GM21423 (cell line): ENCODE data around the gene SPTBN4.

Experiments
- ATAC-seq: cut with Tn5 transposase; IDR thresholded peaks from one replicate; pipeline ENCODE4 v1.9.1; 2021; ENCODE audit warnings: mild to moderate bottlenecking, moderate library complexity; ENCODE audit not compliant: unreplicated experiment

SPTBN4 gene

DNA sequence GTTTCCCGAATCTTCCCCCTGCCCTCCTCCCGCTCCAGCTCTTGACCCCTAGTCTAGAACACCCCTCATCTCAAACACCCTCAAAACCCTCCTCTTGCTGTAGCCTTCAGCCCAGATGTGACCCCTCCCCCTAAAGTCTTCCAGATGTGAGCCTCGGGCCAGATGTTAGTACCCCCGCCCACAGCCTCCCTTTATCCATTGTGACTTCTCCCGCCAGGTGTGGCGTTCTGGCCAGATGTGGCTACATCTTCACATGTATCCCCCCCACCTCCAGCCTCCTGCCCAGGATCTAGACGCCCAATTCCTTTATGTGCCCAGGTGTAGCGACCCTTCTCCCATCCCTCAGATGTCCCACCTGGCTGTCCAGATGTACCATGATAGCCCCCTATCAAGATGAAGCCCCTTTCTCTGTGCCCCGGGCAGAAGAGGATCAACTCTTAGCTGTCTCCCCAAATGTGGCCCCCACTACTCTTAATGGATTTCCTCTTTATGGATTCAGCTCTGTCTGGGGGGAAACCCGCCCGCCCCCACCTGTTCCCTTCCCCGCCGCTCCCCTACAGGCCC is 133.9 kb downstream of the SPTBN4 start:
- no peak for ATAC-seq

- ATAC-seq, result no peak
Measured at GRCh38 chr19:40601134-40601974, 134.6 kb downstream of the SPTBN4 start, which contains the start of gene LTBP4. TSS of gene LTBP4 (plus strand) at chr19:40601369. CDS start at chr19:40601388, 19 bp downstream.

DNA sequence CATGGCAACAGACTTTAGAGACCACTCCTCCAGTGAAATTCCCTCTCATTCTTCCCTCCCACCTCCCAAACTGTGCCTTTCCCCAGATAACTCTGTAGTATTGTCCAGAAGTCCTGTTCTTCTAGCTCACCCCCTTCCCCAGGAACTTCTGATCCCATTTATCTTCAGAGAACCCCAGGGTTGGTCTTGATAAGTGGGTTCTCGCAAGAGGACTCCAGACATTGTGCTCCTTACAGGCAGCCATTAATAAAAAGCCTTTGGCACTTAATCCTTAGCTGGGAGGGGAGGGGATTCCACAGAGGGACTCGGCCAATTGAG is 136.2 kb downstream of the SPTBN4 start:
- no peak for ATAC-seq

DNA sequence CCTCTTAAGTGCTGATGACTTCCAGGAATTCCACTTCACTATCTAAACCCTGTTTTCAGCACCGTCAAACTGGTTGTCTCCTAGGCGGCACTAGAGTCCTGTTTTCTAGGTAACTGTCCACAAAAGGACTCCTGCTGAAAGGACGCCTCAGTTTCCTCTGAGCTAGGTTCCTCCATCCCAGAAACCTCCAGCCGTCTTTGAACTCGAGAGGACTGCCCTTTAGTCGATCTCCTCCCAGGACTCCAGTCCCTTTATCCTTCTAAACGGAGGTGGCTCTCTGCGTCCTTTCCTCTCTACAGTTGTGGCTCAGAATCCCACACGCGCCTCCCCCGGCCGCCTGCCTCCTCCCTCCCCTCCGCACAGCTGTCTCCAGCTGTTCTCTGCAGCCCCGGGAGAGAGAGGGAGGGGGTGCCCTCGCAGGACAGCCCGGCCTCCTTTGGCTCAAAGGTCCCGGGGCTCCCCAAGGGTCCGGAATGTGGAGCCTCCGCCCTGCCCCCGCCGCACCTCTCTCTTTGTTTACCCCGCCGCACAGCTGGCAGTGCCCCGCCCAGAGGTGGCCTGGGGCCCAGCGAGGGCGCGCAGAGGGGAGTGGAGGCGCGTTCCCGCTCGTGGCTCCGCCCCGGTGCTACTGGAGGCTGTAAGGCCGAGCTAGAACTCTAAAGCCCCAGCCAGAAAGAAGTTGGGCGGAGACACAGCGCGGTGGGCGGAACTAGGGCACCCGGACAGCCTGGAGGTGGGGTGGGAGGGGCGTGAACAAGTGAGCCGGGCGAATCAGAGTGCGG is 136.8 kb downstream of the SPTBN4 start:
- ATAC-seq, result peak; percentile 79

DNA sequence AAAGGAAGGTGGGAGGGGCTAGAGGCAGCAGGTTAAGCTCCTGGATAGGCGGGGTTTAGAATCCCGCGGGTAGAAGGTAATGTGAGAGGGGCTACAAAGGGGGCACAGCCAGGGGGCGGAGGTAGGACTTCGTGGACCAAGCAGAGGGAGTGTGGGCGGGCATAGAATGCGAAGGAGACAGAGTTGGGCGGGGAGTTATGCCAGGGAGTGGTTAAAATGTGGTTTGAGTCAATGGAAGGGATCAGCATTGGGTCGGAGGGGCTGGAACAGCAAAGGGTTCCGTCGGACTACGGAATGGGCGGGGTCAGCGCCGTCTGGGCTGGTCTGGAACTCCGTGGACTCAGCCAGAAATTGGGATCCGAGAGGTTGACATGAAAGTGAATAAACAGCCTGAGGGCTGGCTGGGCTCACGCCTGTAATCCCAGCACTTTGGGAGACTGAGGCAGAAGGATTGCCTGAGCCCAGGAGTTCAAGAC is 137.4 kb downstream of the SPTBN4 start:
- ATAC-seq, result no peak

DNA sequence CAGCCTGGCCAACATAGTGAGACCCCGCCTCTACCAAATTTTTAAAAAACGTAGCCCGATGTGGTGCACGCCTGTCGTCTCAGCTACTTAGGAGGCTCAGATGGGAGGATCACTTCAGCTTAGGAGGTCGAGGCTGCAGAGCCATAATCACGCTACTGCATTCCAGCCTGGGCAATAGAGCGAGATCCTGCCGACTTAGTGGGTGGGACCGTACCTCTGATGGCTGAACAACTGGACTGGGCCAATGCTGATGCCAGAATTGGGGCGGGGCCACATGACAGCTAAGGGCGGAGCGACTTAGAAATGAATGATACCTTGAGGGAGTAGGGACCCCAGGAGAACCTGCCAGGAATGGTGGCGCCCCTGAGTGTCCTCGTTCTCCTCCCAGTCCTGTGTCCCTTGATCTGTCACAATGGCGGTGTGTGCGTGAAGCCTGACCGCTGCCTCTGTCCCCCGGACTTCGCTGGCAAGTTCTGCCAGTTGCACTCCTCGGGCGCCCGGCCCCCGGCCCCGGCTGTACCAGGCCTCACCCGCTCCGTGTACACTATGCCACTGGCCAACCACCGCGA is 137.9 kb downstream of the SPTBN4 start:
- ATAC-seq, result no peak

GRCh38 chr19:40605216-40605971 is 138.6 kb downstream of the SPTBN4 start:
- ATAC-seq, result no peak

GRCh38 chr19:40607311-40608239 is 140.8 kb downstream of the SPTBN4 start:
- ATAC-seq, result no peak

DNA sequence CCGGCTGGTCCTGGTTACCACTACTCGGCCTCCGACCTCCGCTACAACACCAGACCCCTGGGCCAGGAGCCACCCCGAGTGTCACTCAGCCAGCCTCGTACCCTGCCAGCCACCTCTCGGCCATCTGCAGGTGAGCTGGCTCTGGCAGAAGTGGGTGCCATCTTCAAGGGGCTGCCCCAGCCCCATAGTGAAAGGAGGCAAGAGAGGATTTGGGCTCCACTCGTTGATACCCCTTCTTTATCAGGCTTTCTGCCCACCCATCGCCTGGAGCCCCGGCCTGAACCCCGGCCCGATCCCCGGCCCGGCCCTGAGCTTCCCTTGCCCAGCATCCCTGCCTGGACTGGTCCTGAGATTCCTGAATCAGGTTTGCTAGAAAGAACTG is 141.4 kb downstream of the SPTBN4 start:
- no peak for ATAC-seq

DNA sequence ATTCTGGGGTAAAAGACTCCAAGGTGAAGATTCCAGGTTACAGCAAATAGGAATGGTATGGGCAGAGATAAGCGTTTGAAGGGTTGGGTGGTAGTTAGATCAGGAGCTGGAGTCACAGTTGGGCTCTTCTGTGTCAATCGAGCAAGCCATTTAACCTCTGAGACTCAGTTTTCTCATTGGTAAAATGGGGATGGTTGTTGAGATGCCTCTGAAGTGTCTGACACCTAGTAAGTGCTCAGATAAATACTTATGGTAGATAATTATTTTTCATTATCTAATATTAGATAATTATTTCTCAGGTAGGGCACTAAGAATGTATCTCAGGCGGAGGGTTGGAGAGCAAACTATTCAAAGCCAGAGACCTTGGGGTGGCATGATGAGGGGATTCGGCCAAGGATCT is 142.2 kb downstream of the SPTBN4 start:
- no peak for ATAC-seq

DNA sequence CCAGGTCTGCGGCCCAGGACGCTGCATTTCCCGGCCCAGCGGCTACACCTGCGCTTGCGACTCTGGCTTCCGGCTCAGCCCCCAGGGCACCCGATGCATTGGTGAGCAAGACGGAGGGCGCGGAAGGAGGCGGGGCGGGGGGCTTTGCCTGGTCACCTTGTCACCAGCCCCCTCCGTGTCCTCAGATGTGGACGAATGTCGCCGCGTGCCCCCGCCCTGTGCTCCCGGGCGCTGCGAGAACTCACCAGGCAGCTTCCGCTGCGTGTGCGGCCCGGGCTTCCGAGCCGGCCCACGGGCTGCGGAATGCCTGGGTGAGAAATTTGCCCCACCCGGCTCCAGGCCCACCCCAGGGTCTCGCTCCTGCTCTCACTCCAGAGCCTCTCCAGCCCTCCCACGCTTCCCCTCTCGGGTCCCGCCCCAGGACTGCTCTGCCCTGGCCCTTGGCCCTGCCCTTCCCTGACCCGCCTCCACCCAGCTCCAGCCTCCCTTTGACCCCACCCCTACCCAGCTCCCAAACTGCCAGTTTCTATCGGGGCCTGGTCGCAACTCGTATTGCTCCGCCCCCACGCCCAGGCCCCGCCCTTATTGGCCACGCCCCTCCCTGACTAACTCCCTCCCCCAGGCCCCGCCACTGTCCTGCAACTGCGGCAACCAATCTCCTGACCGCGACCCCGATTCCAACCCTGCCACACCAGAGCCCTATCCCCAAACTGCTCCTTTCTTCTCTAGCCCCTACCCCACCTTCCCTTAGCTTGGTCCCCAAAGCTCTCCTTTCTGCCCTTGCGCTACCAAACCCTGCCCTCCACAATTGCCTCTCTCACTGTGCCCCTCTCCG is 143.0 kb downstream of the SPTBN4 start:
- peak; percentile 51 for ATAC-seq

- ATAC-seq, result no peak
Measured at GRCh38 chr19:40610396-40611064, 143.7 kb downstream of the SPTBN4 start.

- ATAC-seq, result no peak
Measured at GRCh38 chr19:40611096-40611495, 144.3 kb downstream of the SPTBN4 start.

DNA sequence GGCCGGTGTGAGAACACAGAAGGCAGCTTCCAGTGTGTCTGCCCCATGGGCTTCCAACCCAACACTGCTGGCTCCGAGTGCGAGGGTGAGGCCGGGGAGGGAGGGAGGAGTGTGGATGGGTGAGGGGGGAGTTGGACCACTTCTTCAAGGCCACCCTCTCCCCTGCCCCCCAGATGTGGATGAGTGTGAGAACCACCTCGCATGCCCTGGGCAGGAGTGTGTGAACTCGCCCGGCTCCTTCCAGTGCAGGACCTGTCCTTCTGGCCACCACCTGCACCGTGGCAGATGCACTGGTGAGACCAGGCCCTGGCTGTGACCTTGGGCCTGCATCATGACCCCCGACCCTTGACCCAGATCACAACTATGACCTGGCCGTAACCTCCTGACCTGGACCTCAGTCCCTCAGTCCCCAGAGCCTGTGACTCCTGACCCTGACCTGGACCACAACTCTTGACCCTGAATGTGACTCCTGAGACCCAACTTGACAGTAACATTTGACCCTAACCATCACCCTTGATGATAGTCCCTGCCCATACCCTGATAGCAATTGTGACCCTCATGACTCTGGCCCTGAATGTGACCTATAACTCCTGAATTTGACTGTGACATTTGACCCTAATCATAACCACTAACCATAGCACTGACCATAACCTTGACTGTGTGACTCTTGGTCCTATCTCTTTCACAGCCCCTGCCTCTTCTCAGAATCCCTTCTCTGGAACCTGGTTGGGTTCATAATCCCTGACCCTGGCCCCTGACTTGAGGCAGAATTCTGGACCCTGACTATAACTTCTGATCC is 145.3 kb downstream of the SPTBN4 start:
- no peak for ATAC-seq

- ATAC-seq, result no peak
Measured at GRCh38 chr19:40612831-40613689, 146.3 kb downstream of the SPTBN4 start.
